HG03432 (cell line): ENCODE results near the gene CPA2.
"Not testable (repeated sequence)": the region's sequence is repeated elsewhere in the genome, so short reads cannot be mapped to it uniquely, and the experiment has no call there.

Experiments used
- ATAC-seq: cut with Tn5 transposase; IDR thresholded peaks from one replicate; pipeline ENCODE4 v1.9.1; 2021; ENCODE audit warnings: mild to moderate bottlenecking, moderate library complexity; ENCODE audit not compliant: unreplicated experiment

Gene CPA2

DNA sequence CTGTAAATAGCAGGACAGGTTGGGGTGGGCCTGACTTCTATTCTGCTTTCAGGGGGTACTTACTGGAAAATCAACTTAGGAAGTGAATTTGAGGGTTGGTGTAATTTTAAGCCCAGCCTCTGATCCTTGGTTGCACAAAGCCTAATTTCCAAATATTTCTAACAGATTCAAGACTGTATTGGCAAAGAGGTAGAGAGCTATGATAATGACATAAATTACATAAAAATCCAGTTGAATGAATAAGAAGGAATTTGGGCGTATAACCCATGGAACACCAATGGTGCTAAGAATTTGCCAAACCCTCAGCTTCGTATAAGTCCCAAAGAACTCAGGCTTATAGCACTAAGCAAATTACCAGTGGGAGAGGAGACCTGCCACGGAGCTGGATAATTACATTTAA lies 38.2 kb downstream of the CPA2 start:
- no peak for ATAC-seq

DNA sequence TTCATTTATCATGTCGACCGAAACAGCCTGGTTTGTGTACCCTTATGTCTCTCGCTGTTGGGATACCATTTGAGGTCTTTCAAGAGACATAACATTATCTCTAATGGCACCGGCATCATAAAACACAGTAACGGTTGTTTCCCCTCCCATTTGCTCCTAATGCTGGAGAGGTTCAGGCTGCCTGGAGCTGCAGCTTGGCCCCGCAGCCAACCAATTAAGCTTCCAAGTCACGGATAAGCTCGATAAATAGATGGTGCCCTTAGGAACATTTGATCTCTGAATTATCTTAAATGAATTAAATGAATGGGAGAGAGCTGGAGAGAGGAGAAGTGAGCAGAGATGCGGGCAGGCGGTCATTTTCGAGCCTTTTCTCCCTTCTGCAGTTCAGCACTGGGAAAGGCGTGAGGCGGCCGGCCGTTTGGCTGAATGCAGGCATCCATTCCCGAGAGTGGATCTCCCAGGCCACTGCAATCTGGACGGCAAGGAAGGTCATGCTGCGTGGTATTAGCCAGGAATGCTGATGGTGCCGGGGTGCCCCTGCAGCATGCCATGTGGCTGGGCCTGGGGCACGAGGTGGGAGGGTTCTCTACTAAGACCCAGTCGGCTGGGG lies 38.9 kb downstream of the CPA2 start:
- ATAC-seq, result no peak

DNA sequence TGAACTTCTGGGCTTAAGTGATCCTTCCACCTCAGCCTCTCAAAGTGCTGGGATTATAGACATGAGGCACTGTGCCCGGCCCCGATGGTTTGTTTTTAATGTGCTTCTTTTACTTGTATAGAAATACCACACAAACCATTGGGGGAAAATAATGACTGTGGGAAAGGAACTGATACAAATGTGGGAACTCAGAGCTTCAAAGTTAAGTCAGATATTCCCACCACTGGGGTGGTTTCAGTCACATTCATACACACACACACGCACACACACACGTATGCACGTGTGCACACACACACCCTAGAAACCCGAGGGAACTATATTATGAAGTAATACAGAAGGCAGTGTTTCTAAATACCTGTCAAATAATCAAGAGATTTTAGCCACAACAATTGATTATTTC lies 43.3 kb downstream of the CPA2 start:
- ATAC-seq, result no peak

DNA sequence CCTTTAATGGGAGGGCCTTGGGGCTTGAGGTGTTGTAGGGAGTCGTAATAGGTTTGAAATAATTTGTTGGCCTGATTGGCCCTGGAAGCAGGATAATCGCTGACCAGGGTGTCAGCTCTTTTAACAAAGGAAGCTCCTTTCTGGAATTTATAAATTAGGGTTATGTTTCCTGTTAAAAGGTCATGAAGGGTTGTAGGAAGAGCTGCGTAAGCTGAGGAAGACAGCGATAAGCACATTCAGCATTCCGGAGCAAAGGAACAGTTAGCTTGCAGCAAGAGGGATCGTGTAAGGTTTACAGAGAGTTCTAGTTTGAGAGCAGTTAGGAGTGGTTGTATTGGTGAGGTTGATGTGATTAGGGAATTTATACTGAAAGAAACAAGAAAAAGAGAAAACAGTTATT lies 47.6 kb downstream of the CPA2 start:
- ATAC-seq, result no peak

DNA sequence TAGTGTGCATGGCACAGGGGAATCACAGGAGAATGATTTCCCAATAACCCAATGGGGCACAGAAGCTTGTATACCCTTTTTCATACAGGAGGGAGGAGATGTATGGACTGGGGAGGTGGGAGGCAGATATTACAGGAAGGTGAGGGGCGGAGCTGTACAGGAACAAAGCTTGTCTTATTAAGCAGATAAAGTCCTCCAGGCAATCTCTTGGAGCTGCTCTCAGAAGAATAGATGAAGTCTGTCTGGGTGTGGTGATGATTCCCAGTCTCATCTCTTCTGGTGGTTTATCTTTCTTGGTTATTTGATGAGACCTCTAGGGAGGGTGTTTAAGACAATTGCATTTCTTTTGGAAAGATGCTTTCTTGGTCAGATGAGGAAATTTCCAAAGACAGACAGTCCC lies 52.9 kb downstream of the CPA2 start:
- no peak for ATAC-seq

DNA sequence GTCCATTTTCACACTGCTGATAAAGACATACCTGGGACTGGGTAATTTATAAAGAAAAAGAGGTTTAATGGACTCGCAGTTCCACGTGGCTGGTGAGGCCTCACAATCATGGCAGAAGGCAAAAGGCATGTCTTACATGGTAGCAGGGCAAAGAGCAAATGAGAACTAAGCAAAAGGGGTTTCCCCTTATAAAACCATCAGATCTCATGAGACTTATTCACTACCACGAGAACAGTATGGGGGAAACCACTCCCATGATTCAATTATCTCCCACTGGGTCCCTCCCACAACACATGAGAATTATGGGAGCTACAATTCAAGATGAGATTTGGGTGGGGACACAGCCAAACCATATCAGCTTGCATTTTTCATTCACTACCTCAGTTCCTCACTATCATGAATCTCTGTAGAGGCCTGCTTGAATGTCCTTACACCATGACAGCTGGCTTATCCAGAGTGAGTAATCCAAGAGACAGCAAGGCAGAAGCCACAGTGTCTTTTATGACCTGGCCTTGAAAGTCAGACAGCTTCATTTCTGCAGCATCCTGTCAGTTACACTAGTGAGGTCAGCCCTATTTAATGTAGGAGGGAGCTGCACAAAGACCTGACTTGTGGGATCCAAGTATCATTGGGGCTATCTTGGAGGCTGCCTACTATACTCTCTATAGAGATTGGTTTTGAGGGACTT lies 55.0 kb downstream of the CPA2 start:
- ATAC-seq, result not testable (repeated sequence)

DNA sequence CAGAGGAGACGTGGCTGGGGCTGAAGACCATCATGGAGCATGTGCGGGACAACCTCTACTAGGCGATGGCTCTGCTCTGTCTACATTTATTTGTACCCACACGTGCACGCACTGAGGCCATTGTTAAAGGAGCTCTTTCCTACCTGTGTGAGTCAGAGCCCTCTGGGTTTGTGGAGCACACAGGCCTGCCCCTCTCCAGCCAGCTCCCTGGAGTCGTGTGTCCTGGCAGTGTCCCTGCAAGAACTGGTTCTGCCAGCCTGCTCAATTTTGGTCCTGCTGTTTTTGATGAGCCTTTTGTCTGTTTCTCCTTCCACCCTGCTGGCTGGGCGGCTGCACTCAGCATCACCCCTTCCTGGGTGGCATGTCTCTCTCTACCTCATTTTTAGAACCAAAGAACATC lies 56.0 kb downstream of the CPA2 start:
- no peak for ATAC-seq

DNA sequence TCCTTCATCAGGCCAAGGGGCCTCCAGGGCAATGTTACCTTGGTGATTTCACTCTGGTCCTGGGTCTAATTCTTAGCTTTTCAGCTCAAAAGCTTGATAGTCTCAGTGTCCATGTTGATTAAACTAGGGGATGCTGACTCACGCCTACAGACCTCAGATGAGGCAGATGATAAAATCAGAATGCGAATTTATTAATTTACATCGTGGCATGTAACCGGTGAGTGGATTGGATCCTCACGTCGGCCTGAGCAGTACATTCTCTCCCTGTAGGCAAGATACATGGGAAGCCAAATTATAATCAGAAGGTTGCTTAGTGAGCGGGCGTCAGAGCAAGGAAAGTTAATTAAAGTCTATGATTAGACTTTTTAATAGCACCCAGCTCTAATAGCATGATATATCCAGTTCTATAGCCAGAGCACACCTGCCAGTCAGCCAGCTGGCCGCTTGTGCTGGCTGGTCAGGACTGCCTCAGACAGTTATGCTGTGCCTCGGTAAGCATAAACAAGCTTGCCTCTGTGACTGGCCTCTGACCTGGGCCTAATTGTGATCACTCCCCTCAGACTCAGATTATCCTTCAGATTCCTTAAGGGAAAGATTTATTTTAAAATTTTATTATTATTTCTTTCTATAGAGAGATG lies 57.8 kb downstream of the CPA2 start:
- ATAC-seq, result no peak

DNA sequence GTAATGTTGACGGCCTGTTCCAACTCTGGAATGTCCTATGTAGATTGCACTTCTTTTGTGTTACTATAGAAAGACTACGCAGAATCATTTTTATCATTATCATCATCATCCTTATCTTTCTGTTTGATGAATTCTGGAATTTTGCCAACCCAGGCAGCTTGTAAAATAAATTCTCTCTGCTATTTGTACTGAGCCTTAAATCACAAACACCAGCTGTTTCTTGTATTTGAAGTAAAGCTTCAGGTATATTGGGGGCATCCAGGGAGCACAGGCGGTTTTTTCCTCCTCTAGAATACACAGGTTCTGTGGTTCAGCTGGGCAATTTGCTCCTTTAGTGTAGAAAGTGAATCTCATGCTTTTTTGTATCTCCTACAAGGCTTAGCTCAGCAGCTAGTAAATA lies 63.0 kb downstream of the CPA2 start:
- ATAC-seq, result no peak

DNA sequence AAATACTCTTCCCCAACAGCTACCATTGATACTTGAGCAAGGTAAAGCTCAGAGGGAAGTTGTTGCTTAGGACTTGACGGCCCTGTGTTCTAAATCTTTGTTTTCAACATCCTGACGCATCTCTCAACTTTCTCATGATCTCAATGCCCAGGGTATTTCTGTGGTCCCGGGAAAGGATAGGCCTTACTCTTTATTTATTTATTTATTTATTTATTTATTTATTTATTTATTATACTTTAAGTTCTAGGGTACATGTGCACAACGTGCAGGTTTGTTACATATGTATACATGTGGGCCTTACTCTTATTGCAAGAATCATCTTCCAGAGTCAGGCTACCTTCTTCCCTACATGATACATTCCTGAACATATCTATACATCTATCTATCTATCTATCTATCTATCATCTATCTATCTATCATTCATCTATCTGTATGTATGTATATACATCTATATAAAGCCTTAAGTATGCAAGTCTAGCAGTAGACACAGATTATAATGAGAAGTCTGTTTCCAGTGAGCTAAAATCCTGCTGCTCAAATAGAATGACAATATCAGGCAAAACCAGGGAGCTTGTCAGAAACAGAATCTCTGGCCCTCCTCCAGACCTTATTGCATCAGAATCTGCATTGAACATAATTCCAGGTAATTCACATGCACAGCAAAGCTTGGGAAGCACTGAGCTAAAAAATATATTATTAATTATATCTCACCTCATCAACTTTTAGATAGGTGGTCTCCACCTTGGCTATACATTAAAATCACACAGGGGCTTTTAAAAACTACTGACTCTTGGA lies 65.8 kb downstream of the CPA2 start:
- ATAC-seq, result no peak

DNA sequence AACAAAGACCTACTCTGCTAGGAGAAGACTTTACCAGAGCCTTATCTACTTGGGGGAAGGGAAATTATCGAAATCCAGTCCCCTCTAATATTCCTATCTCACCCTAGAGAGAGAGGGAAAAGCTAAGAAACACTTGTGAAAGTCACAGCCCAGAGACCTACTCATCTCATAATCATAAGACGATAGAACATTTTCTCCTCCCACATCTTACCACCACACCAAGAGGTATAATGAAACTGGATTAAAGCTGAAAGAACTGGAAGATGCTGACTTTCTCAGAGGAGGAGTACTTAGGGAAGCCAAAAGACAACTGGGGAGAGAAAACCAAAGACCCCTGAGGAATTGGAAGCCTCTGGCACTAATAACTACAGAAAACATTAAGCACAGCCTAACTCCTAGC lies 67.2 kb downstream of the CPA2 start:
- no peak for ATAC-seq

DNA sequence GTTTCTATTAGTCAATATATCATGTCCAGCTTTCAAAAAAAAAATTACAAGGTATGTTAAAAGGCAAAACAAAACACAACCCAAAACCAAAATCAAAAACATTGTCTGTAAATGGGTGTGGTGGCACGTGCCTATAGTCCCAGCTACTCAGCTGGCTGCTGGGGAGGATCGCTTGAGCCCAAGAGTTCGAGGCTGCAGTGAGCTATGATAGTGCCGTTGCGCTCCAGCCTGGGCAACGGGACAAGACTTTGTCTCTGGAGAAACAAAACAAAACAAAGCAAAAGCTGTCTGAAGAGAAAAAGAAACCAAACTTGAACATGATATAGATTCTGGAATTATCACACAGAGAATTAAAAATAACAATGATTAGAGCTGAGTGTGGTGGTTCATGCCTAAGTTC lies 67.6 kb downstream of the CPA2 start:
- no peak for ATAC-seq

DNA sequence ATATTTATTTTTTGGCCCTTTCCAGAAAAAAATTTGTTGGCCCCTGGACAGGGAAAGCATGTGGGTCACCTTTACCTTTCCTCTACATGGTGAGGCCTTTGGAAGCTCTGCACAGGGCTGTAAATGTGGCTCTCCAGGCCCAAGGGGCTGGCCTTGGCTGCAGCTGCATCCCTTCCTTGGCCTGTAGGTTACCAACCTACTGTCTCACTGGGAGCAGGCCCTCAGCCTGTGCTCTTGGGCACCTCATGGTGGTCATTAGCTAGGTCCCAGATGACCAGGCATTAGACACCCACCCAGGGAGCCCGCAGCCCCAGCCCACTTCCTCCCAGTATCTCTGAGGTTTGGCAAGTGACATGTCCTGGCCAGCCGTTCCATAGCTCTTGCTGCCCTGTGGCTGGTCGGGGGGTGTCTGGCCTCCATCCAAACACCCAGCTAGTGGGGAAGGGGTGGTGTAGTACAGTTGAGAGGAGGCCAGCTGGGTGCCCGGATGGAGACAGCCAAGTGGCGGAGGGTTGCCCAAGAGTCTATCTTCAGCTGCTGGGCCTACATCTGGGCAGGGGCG lies 70.8 kb downstream of the CPA2 start:
- no peak for ATAC-seq

DNA sequence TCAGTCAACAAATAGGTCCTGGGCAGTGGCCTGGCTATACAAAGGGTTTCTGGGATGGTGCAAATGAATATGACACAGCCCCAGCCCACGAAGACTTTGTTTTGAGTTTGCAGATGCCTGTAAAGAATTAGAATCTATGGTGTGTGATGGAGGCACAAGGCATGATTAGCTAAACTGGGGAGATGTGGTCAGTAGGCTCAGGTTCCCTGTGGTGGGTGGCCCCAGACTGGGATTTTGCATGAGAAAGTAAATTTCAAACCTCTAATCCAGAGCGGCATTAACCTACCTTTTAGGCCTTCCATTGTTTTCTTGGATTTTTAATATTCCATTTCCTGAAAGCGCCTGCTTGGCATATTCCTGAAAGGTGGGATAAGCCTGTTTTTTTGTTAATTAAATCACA lies 71.6 kb downstream of the CPA2 start:
- no peak for ATAC-seq
